ENCODE measurements around the gene UGT1A5. TPM values are rescaled to one million over a fixed set of nuclear protein-coding genes. Genes with fewer than 3 reads are reported as not detected.

UGT1A5 gene
- total and polyA plus RNA-seq, 2 of the 8 experiments (the other 6 are each of a cell fraction or from before 2014, with no cell fraction given): not detected

DNA sequence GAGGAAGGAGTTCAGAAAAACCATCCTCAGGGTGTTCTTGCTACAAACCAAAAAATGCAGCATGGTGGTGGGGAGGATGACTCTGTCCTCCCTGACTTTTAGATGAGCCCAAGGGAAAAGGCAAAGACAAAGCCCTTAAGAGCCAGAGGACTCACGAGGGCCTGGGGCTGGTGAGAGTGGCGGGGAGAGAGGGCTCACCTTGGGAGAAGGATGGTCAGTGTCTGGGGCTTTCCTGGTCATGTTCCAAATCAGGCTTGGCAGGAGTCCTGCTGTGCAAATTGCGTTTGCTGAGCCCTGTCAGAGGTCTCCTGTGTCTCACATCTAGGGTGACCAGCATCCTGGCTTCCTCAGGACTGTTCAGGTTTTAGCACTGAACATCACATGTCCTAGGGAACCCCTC lies 52.1 kb downstream of the UGT1A5 start:
- H3K79me1 ChIP-seq (ENCODE audit: low read depth, low read length): no peaks in the 10 kb centered on the region
- H3K18ac ChIP-seq (ENCODE audit: extremely low read depth, low read length): no peak overlapping the region
- no peak overlapping the region for H3K56ac ChIP-seq (replicated peaks; ENCODE audit: insufficient read length, low read depth, low read length)
- H2BK5ac ChIP-seq (ENCODE audit: low read depth, low read length): no peak overlapping the region
- no peak overlapping the region for H2BK20ac ChIP-seq (ENCODE audit: low read length)
- no peak overlapping the region for H4K8ac ChIP-seq (ENCODE audit: extremely low read depth, insufficient read depth, low read length)
- no peak overlapping the region for H3K27ac ChIP-seq (ENCODE audit: low read depth, low read length)
- H3K4me1 ChIP-seq (replicated peaks in 1 of 4; ENCODE audit: control insufficient read depth in 3 of 4, insufficient read depth in 4 of 4, low read length in 3 of 4): no peaks in the 10 kb centered on the region; a peak in 1 of 7 replicates
- H3K36me3 ChIP-seq (ENCODE audit: control insufficient read depth in 2 of 4, insufficient read depth in 4 of 4, low read length in 3 of 4): no peaks in the 10 kb centered on the region
- no peak overlapping the region for H2BK15ac ChIP-seq (ENCODE audit: low read length)
- H2AK5ac ChIP-seq (ENCODE audit: low read depth, low read length): no peak overlapping the region
- H4K20me1 ChIP-seq (replicated peaks in 1 of 2; ENCODE audit: control insufficient read depth in 1 of 2, insufficient read depth in 2 of 2, low read length in 2 of 2): no peaks in the 10 kb centered on the region
- CTCF ChIA-PET (ENCODE audit: partially characterized antibody): no interaction called here
- no peak overlapping the region for H4K5ac ChIP-seq (ENCODE audit: insufficient read length, low read depth, low read length)
- no peak for DNase-seq (ENCODE audit: low read depth in 1 of 2, low spot score in 2 of 2)
- no peak overlapping the region for H3K14ac ChIP-seq (ENCODE audit: insufficient read length)
- H3K79me2 ChIP-seq (ENCODE audit: control insufficient read depth in 1 of 2, insufficient read depth in 2 of 2, low read length in 2 of 2): no peaks in the 10 kb centered on the region
- POLR2A ChIA-PET (ENCODE audit: partially characterized antibody): no interaction called here
- no peak overlapping the region for H3K4me2 ChIP-seq (ENCODE audit: insufficient read depth in 1 of 2, low read depth in 2 of 2, low read length in 2 of 2)
- no peak overlapping the region for H4K91ac ChIP-seq (replicated peaks; ENCODE audit: insufficient read length, low read length)
- H2BK12ac ChIP-seq (ENCODE audit: low read depth, low read length): no peak overlapping the region
- no peak for FAIRE-seq
- H3K27me3 ChIP-seq (replicated peaks in 1 of 4; ENCODE audit: control insufficient read depth in 3 of 4, extremely low read depth in 1 of 4, insufficient read depth in 3 of 4, low read length in 3 of 4): no peaks in the 10 kb centered on the region
- no peak overlapping the region for H3K4me3 ChIP-seq (ENCODE audit: extremely low read depth in 1 of 4, insufficient read depth in 2 of 4, low read depth in 3 of 4, low read length in 4 of 4)
- H2AFZ ChIP-seq (ENCODE audit: low read length): no peak overlapping the region
- no peak overlapping the region for H3K23ac ChIP-seq (ENCODE audit: insufficient read length)
- no peak overlapping the region for H3K4ac ChIP-seq (replicated peaks; ENCODE audit: insufficient read length, low read depth, low read length)
- no peak overlapping the region for H3K9ac ChIP-seq (replicated peaks in 1 of 4; ENCODE audit: extremely low read depth in 1 of 4, low read depth in 3 of 4, low read length in 3 of 4)
- 0 out of 4 replicates have a peak, but pooled peaks cover 0 to 4% of the 10 kb centered on the region in 2 experiments for H3K9me3 ChIP-seq (ENCODE audit: insufficient read depth in 2 of 2, low read depth in 1 of 2, low read length in 1 of 2)
- WGBS, 2 experiments (ENCODE audit: extremely low coverage in 1 of 2, insufficient coverage in 1 of 2, insufficient read length in 1 of 2, insufficient replicate concordance in 2 of 2, low coverage in 1 of 2, low lambda C conversion rate in 2 of 2, missing lambda C conversion rate in 1 of 2): 71% methylated on average over 3 of the region's 3 CpGs; no CpG with 5 or more reads in 1 of the 2 experiments
- no peaks in the 10 kb centered on the region for H3K23me2 ChIP-seq (ENCODE audit: low read depth, low read length)
- no peak overlapping the region for H2BK120ac ChIP-seq (replicated peaks; ENCODE audit: low read depth, low read length)
- TF ChIP-seq CTBP2 (IDR thresholded peaks at IDR 0.05; ENCODE audit: borderline replicate concordance, insufficient read depth, insufficient read length, low read length) (no peak), MAFK (IDR thresholded peaks at IDR 0.05; ENCODE audit: low read depth, low read length) (no peak), TAF7 (optimal IDR thresholded peaks at IDR 0.05; ENCODE audit: borderline replicate concordance, low read depth, low read length) (no peak), MAX (IDR thresholded peaks at IDR 0.05) (no peak)

Measured in H1 (cell line).